T-helper 1 cell treated with Interleukin-12 subunit alpha and Interleukin-12 subunit beta and Interleukin-4 antibody, amounts not matched to agents 30 μg/mL and 1 μg/mL, for 36 hours (primary cell): Measurements from ENCODE around the gene OTOP2.

Source experiments
- H3K27ac Mint-ChIP-seq: one replicate; pipeline ENCODE4 v1.8.0; 2021; ENCODE audit warnings: mild to moderate bottlenecking, mixed read lengths
- H3K27me3 Mint-ChIP-seq: one replicate; pipeline ENCODE4 v1.8.0; 2021; ENCODE audit warnings: low read depth, mixed read lengths
- H3K36me3 Mint-ChIP-seq: one replicate; pipeline ENCODE4 v1.8.0; 2021; ENCODE audit warnings: low read depth, mixed read lengths
- H3K4me1 Mint-ChIP-seq: one replicate; pipeline ENCODE4 v1.8.0; 2021; ENCODE audit warnings: low read depth, mixed read lengths
- H3K4me3 Mint-ChIP-seq: one replicate; pipeline ENCODE4 v1.8.0; 2021; ENCODE audit warnings: mild to moderate bottlenecking, moderate library complexity, mixed read lengths
- H3K9me3 Mint-ChIP-seq: one replicate; pipeline ENCODE4 v1.8.0; 2021; ENCODE audit warnings: mixed read lengths

The OTOP2 gene

DNA sequence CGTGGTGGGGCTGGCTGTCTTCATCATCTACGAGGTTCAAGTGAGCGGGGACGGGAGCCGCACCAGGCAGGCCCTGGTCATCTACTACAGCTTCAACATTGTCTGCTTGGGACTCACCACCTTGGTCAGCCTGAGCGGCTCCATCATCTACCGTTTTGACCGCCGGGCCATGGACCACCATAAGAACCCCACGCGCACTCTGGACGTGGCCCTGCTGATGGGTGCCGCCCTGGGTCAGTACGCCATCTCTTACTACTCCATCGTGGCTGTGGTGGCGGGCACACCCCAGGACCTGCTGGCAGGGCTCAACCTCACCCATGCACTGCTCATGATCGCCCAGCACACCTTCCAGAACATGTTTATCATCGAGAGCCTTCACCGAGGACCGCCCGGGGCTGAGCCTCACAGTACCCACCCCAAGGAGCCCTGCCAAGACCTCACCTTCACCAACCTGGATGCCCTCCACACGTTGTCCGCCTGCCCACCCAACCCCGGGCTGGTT, 6.5 kb downstream of the OTOP2 start:
- Mint-ChIP-seq H3K36me3 (no peaks in the 10 kb centered on the region), H3K4me1 (peaks cover 2% of the 10 kb centered on the region), H3K9me3 (no peaks in the 10 kb centered on the region), H3K4me3 (no peak overlapping the region), H3K27me3 (peaks cover 69% of the 10 kb centered on the region), H3K27ac (no peak overlapping the region)

DNA sequence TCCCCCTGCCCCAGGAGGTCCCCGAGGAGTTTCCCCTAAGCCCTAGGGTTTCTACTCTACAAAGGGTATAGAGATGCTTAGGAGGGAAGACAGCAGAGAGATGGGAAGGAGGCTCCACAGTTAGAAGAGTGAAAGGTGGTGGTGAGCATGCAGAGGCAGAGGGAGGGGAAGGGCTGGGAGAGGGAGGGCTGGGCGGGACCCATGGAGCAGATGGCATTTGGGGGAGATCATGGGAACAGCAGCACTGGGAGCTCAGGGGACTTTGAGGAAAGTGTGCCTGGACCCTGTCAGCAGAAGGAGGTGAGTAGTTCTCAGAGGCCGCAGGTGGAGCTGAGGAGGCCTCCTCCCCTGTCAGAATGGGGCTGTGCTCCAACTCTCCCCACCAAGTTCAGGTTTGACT, 11.0 kb downstream of the OTOP2 start:
- Mint-ChIP-seq H3K4me3 (no peak overlapping the region), H3K36me3 (no peaks in the 10 kb centered on the region), H3K27me3 (peaks cover 68% of the 10 kb centered on the region), H3K4me1 (peaks cover 2% of the 10 kb centered on the region), H3K27ac (no peak overlapping the region), H3K9me3 (no peaks in the 10 kb centered on the region)

- H3K27ac Mint-ChIP-seq = no peak within 1 kb of the TSS
- peaks cover 68% of the 10 kb centered on the region for H3K27me3 Mint-ChIP-seq
- no peaks in the 10 kb centered on the region for H3K36me3 Mint-ChIP-seq
- H3K9me3 Mint-ChIP-seq = no peaks in the 10 kb centered on the region
- peaks cover 2% of the 10 kb centered on the region for H3K4me1 Mint-ChIP-seq
- H3K4me3 Mint-ChIP-seq = no peak within 1 kb of the TSS
These were observed 11.8 kb downstream of the OTOP2 start, which contains the start of gene OTOP3 for GRCh38 chr17:74935585-74936469. Gene OTOP3 (plus strand): TSS chr17:74935898. CDS start chr17:74935922, 24 bp downstream.

GRCh38 chr17:74936470-74936799, 12.4 kb downstream of the OTOP2 start:
- Mint-ChIP-seq H3K36me3 (no peaks in the 10 kb centered on the region), H3K9me3 (no peaks in the 10 kb centered on the region), H3K27me3 (peaks cover 63% of the 10 kb centered on the region), H3K4me3 (no peak overlapping the region), H3K27ac (no peak overlapping the region), H3K4me1 (no peaks in the 10 kb centered on the region)

GRCh38 chr17:74937064-74938051, 13.3 kb downstream of the OTOP2 start:
- H3K27ac Mint-ChIP-seq = no peak overlapping the region
- H3K36me3 Mint-ChIP-seq = no peaks in the 10 kb centered on the region
- no peaks in the 10 kb centered on the region for H3K9me3 Mint-ChIP-seq
- no peaks in the 10 kb centered on the region for H3K4me1 Mint-ChIP-seq
- H3K4me3 Mint-ChIP-seq = no peak overlapping the region
- H3K27me3 Mint-ChIP-seq = peaks cover 57% of the 10 kb centered on the region

GRCh38 chr17:74938194-74938950, 14.3 kb downstream of the OTOP2 start:
- Mint-ChIP-seq H3K4me3 (no peak overlapping the region), H3K4me1 (no peaks in the 10 kb centered on the region), H3K27ac (no peak overlapping the region), H3K9me3 (no peaks in the 10 kb centered on the region), H3K27me3 (peaks cover 53% of the 10 kb centered on the region), H3K36me3 (no peaks in the 10 kb centered on the region)

DNA sequence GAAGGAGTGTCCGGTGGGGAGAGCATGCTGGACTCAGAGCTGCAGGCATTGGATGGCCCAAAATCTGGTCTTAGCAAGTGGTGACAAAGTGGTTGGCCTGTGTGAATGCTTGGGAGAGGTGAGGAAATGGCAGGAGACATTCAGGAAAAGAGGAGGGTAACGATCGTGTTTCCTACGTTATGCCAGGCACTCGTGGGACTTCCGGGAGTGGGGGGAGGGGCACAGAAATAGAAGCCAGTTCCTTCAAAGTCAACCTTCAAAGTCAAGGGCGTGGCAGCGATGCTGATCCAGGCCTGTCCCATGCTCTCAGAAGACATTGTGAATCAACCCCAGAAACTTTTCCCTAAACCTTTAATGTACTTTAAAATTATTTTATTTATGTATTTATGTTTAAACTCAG, 15.5 kb downstream of the OTOP2 start:
- Mint-ChIP-seq H3K27me3 (peaks cover 47% of the 10 kb centered on the region), H3K4me3 (no peak overlapping the region), H3K9me3 (no peaks in the 10 kb centered on the region), H3K36me3 (no peaks in the 10 kb centered on the region), H3K4me1 (no peaks in the 10 kb centered on the region), H3K27ac (no peak overlapping the region)

GRCh38 chr17:74941128-74941725, 17.2 kb downstream of the OTOP2 start:
- no peak overlapping the region for H3K4me3 Mint-ChIP-seq
- H3K27me3 Mint-ChIP-seq = peaks cover 43% of the 10 kb centered on the region
- H3K36me3 Mint-ChIP-seq = no peaks in the 10 kb centered on the region
- H3K4me1 Mint-ChIP-seq = peaks cover 3% of the 10 kb centered on the region
- H3K9me3 Mint-ChIP-seq = no peaks in the 10 kb centered on the region
- H3K27ac Mint-ChIP-seq = no peak overlapping the region

DNA sequence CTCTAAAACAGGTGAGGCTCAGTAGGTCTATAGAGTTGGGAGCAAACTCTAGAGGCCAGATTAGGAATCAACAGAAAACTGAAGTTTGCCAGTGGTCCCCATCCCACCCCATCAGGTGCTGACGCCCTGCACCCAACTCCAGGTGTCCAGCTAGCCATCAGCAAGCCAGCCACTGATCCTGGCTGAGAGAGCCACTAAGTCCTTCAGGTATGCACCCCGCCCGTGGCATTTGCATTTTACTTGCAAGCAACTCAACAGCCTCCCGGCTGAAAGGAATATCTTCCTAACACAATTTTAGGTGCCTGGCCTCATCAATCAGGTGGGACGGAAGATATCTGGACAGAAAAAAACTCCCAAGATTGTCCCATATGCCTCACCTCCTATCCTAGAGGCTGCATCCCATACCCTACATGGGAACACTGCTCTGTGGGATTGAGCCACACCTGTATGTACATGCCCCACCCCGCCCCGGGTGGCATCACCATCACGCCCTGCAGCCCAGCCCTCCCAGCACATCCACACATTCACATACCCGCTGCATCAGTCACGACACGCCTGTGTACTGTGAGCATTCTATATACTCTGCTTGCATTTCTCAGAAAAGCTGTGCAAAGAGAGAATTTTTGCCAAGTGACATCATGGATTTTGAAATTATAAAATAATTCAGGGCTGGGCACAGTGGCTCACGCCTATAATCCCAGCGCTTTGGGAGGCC, 19.9 kb downstream of the OTOP2 start:
- Mint-ChIP-seq H3K4me1 (peaks cover 3% of the 10 kb centered on the region), H3K9me3 (no peaks in the 10 kb centered on the region), H3K36me3 (no peaks in the 10 kb centered on the region), H3K27me3 (peaks cover 17% of the 10 kb centered on the region), H3K4me3 (no peak overlapping the region), H3K27ac (no peak overlapping the region)

DNA sequence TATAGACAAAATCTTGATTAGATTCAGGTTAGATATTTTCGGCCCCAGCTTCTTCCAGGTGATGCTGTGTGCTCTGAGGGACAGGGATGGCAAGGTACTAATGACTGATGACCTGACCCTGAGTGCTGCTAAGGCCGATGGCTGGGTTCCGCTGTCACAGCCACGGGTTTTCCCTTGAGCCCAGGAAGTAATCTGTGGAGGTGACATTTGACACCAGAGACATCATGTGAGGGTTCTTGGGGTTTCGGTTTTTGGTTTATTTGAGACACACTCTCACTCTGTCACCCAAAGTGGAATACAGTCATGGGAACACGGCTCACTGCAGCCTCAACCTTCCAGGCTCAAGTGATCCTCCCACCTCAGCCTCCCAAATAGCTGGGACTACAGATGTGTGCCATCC, 21.5 kb downstream of the OTOP2 start:
- Mint-ChIP-seq H3K27me3 (peaks cover 11% of the 10 kb centered on the region), H3K4me3 (no peak overlapping the region), H3K36me3 (no peaks in the 10 kb centered on the region), H3K4me1 (peaks cover 3% of the 10 kb centered on the region), H3K27ac (no peak overlapping the region), H3K9me3 (no peaks in the 10 kb centered on the region)

DNA sequence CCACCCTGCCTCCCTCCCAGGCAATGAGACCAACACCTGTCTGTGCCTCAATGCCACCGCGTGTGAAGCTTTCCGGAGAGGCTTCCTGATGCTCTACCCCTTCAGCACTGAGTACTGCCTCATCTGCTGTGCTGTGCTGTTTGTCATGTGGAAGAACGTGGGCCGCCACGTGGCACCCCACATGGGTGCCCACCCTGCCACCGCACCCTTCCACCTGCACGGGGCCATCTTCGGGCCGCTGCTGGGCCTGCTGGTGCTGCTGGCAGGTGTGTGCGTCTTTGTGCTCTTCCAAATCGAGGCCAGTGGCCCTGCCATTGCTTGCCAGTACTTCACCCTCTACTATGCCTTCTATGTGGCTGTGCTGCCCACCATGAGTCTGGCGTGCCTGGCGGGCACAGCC, 22.6 kb downstream of the OTOP2 start:
- H3K4me3 Mint-ChIP-seq = no peak overlapping the region
- peaks cover 3% of the 10 kb centered on the region for H3K4me1 Mint-ChIP-seq
- H3K9me3 Mint-ChIP-seq = no peaks in the 10 kb centered on the region
- H3K27ac Mint-ChIP-seq = no peak overlapping the region
- no peaks in the 10 kb centered on the region for H3K36me3 Mint-ChIP-seq
- H3K27me3 Mint-ChIP-seq = peaks cover 11% of the 10 kb centered on the region

- H3K27me3 Mint-ChIP-seq = peaks cover 11% of the 10 kb centered on the region
- no peak overlapping the region for H3K27ac Mint-ChIP-seq
- H3K4me3 Mint-ChIP-seq = no peak overlapping the region
- no peaks in the 10 kb centered on the region for H3K36me3 Mint-ChIP-seq
- H3K4me1 Mint-ChIP-seq = peaks cover 3% of the 10 kb centered on the region
- H3K9me3 Mint-ChIP-seq = no peaks in the 10 kb centered on the region
These were observed 23.1 kb downstream of the OTOP2 start for GRCh38 chr17:74947041-74947754.
